Thymus (tissue), 11 donors: ENCODE measurements around the gene ZBTB18. TPM values are rescaled to one million over a fixed set of nuclear protein-coding genes. Genes with fewer than 3 reads are reported as not detected.
A peak's percentile ranks its signal among the peaks of the same experiment; 100 is the strongest.

Source experiments
- DNase-seq, 9 donors: peaks; one replicate each; pipeline ENCODE4 v3.0.0-alpha.2; 2013; ENCODE audit warnings: low spot score in 9 of 9, low read depth in 6 of 9, missing footprints in 1 of 9
- H3K27ac ChIP-seq, 2 donors: one replicate each; pipeline ENCODE4 v1.5.1; 2013; ENCODE audit warnings: control low read depth in 1 of 2, low read depth in 1 of 2, low read length in 1 of 2, mild to moderate bottlenecking in 1 of 2, moderate library complexity in 1 of 2
- H3K27me3 ChIP-seq, 2 donors: one replicate each; pipeline ENCODE4 v1.5.1; 2013; ENCODE audit warnings: low read length in 1 of 2; ENCODE audit not compliant: control insufficient read depth in 2 of 2, insufficient read depth in 1 of 2
- H3K36me3 ChIP-seq, 2 donors: one replicate each; pipeline ENCODE4 v1.5.1; 2013; ENCODE audit warnings: low read length in 1 of 2, mild to moderate bottlenecking in 1 of 2, moderate library complexity in 1 of 2; ENCODE audit not compliant: control insufficient read depth in 2 of 2, insufficient read depth in 2 of 2
- H3K4me1 ChIP-seq, 2 donors: one replicate each; pipeline ENCODE4 v1.5.1; 2013; ENCODE audit warnings: low read length in 2 of 2; ENCODE audit not compliant: control insufficient read depth in 2 of 2, insufficient read depth in 2 of 2
- H3K4me3 ChIP-seq, 2 donors: one replicate each; pipeline ENCODE4 v1.5.1; 2013; ENCODE audit warnings: low read length in 2 of 2, control low read depth in 1 of 2, mild to moderate bottlenecking in 1 of 2
- H3K9me3 ChIP-seq, 2 donors: one replicate each; pipeline ENCODE4 v1.5.1; 2013; ENCODE audit warnings: low read length in 1 of 2, mild to moderate bottlenecking in 1 of 2; ENCODE audit not compliant: control insufficient read depth in 2 of 2, insufficient read depth in 1 of 2
- WGBS: extraction: QIAGEN DNeasy Blood & Tissue Kit; methylation state at CpG from one replicate; pipeline ENCODE4 v1.1.7; 2013; 5-methylcytosine and 5-hydroxymethylcytosine counted together
- polyA plus RNA-seq: library from polyadenylated mRNA; stranded (reverse); fragments of 200-250 nt; gene quantifications from one replicate; pipeline ENCODE4 v1.2.3, GENCODE V29; 2013
- total RNA-seq: library from RNA; stranded (reverse); fragments of 120-200 nt; gene quantifications from one replicate; pipeline ENCODE4 v1.2.4, GENCODE V29; 2013
- donor health status: healthy.

ZBTB18 gene
- total and polyA plus RNA-seq, 2 donors, result 37.2 to 47.3 TPM

GRCh38 chr1:244046907-244047611 is 4.0 kb upstream of the ZBTB18 start:
- WGBS, result 13% methylated on average over 13 of the region's 13 CpGs
- Histone ChIP-seq H3K27me3 (no peaks in the 10 kb centered on the region), H3K4me1 (peaks cover 4 to 8% of the 10 kb centered on the region in 2 donors), H3K4me3 (peak overlapping the region; percentile 75 to 90), H3K9me3 (no peaks in the 10 kb centered on the region), H3K36me3 (no peaks in the 10 kb centered on the region), H3K27ac (peak overlapping the region; percentile 100)
- DNase-seq, result peak in 7 of 9 donors; percentile 9 to 68 (median 32)

GRCh38 chr1:244047621-244048255 is 3.3 kb upstream of the ZBTB18 start:
- H3K27ac ChIP-seq, result peak overlapping the region; percentile 100
- H3K9me3 ChIP-seq, result no peaks in the 10 kb centered on the region
- peak in 5 of 9 donors; percentile 76 to 93 (median 90) for DNase-seq
- H3K27me3 ChIP-seq, result no peaks in the 10 kb centered on the region
- H3K4me3 ChIP-seq, result peak overlapping the region; percentile 75 to 90
- under 1% methylated on average over 54 of the region's 54 CpGs for WGBS
- no peaks in the 10 kb centered on the region for H3K36me3 ChIP-seq
- peaks cover 9 to 11% of the 10 kb centered on the region in 2 donors for H3K4me1 ChIP-seq

- Histone ChIP-seq H3K4me3 (peak overlapping the region; percentile 6 to 90), H3K27me3 (no peaks in the 10 kb centered on the region), H3K27ac (peak overlapping the region; percentile 79 to 98), H3K4me1 (peaks cover 9 to 14% of the 10 kb centered on the region in 2 donors), H3K9me3 (no peaks in the 10 kb centered on the region), H3K36me3 (peaks cover 1 to 3% of the 10 kb centered on the region in 2 donors)
- 1% methylated on average over 93 of the region's 109 CpGs for WGBS
- DNase-seq, result peak; percentile 15 to 100 (median 96)
Measured at GRCh38 chr1:244048256-244049161, 2.6 kb upstream of the ZBTB18 start.

GRCh38 chr1:244049162-244050013 is 1.7 kb upstream of the ZBTB18 start:
- Histone ChIP-seq H3K4me3 (peak overlapping the region; percentile 84 to 90), H3K9me3 (no peaks in the 10 kb centered on the region), H3K36me3 (peaks cover 10 to 12% of the 10 kb centered on the region in 2 donors), H3K4me1 (peaks cover 9 to 22% of the 10 kb centered on the region in 2 donors), H3K27me3 (no peaks in the 10 kb centered on the region), H3K27ac (peak overlapping the region; percentile 98)
- DNase-seq, result peak in 8 of 9 donors; percentile 64 to 93 (median 84)
- under 1% methylated on average over 73 of the region's 76 CpGs for WGBS

- Histone ChIP-seq H3K27me3 (no peaks in the 10 kb centered on the region), H3K9me3 (no peaks in the 10 kb centered on the region), H3K36me3 (peaks cover 18 to 19% of the 10 kb centered on the region in 2 donors), H3K27ac (peak overlapping the region; percentile 98), H3K4me3 (peak overlapping the region; percentile 84 to 90), H3K4me1 (peaks cover 12 to 30% of the 10 kb centered on the region in 2 donors)
- 3% methylated on average over 21 of the region's 21 CpGs for WGBS
- DNase-seq, result peak in 6 of 9 donors; percentile 20 to 65 (median 40)
Measured at GRCh38 chr1:244050014-244050834, 859 bp upstream of the ZBTB18 start.

GRCh38 chr1:244052016-244052727 is 1.1 kb downstream of the ZBTB18 start:
- peak overlapping the region; percentile 47 to 84 for H3K4me3 ChIP-seq
- peaks cover 9 to 25% of the 10 kb centered on the region in 2 donors for H3K4me1 ChIP-seq
- DNase-seq, result peak in 1 of 9 donors; percentile 41

GRCh38 chr1:244052728-244053312 is 1.7 kb downstream of the ZBTB18 start:
- peaks cover 9 to 25% of the 10 kb centered on the region in 2 donors for H3K4me1 ChIP-seq
- H3K9me3 ChIP-seq, result no peaks in the 10 kb centered on the region
- H3K36me3 ChIP-seq, result peaks cover 28 to 42% of the 10 kb centered on the region in 2 donors
- H3K27ac ChIP-seq, result no peak overlapping the region
- no peak for DNase-seq
- H3K27me3 ChIP-seq, result no peaks in the 10 kb centered on the region
- WGBS, result 57% methylated on average over 6 of the region's 6 CpGs
- H3K4me3 ChIP-seq, result peak overlapping the region; percentile 47 to 84

More at GRCh38 chr1:244052016-244052727, 1.1 kb downstream of the ZBTB18 start:
- Histone ChIP-seq H3K27me3 (no peaks in the 10 kb centered on the region), H3K27ac (peak overlapping the region; percentile 16 to 31), H3K36me3 (peaks cover 28 to 37% of the 10 kb centered on the region in 2 donors), H3K9me3 (no peaks in the 10 kb centered on the region)
- WGBS, result 19% methylated on average over 5 of the region's 5 CpGs
